IMR-90 (cell line): Measurements from ENCODE around the gene SLC17A9. TPM values are rescaled to one million over a fixed set of nuclear protein-coding genes. Genes with fewer than 3 reads are reported as not detected.

Source experiments
- ATAC-seq: fragments of 200-7000 bp; cut with Tn5 transposase; 2 replicates; pipeline ENCODE4 v1.9.1; 2020; ENCODE audit warnings: low read depth, mild to moderate bottlenecking, moderate library complexity
- BruUV-seq: library from RNA; stranded (reverse); fragments of 400-500 nt; replicated peaks from 2 replicates; lab custom pipeline; 2021; lab: Mats Ljungman, UMichigan
- CTCF ChIA-PET: fragments of 300-600 bp; formaldehyde crosslinking; extraction: SDS; loops from one replicate; lab custom pipeline; 2021; ENCODE audit warnings: antibody characterized with exemption; lab: Yijun Ruan, JAX
- POLR2A ChIA-PET: fragments of 300-600 bp; sonication (Branson Sonifier 250); formaldehyde crosslinking; loops from one replicate; lab custom pipeline; 2022; ENCODE audit warnings: antibody characterized with exemption; ENCODE audit not compliant: unreplicated experiment; lab: Charles Lee
- DNase-seq: peaks from one replicate; pipeline ENCODE4 v3.0.0; 2013
- H2AFZ ChIP-seq: replicated peaks from 2 replicates; pipeline ENCODE3; 2013; ENCODE audit warnings: low read length, mild to moderate bottlenecking; ENCODE audit not compliant: poor library complexity
- H2AK5ac ChIP-seq: 2 replicates; pipeline ENCODE4 v1.6.1; 2013; ENCODE audit warnings: low read depth, low read length, inconsistent platforms
- H2AK9ac ChIP-seq: replicated peaks from 2 replicates; pipeline ENCODE3; 2013; ENCODE audit warnings: mild to moderate bottlenecking, low read depth, low read length, moderate library complexity; ENCODE audit not compliant: poor library complexity
- H2BK120ac ChIP-seq: 2 replicates; pipeline ENCODE4 v1.6.1; 2013; ENCODE audit warnings: low read depth, low read length, inconsistent platforms
- H2BK15ac ChIP-seq: 3 replicates; pipeline ENCODE4 v1.6.1; 2013; ENCODE audit warnings: low read depth, low read length, inconsistent platforms
- H2BK20ac ChIP-seq: 2 replicates; pipeline ENCODE4 v1.6.1; 2013; ENCODE audit warnings: low read depth, mild to moderate bottlenecking, inconsistent platforms, low read length, moderate library complexity
- H2BK5ac ChIP-seq: 2 replicates; pipeline ENCODE4 v1.6.1; 2013; ENCODE audit warnings: mild to moderate bottlenecking, low read depth, low read length, inconsistent platforms; ENCODE audit not compliant: poor library complexity, severe bottlenecking
- H3K14ac ChIP-seq: replicated peaks from 2 replicates; pipeline ENCODE4 v1.6.1; 2013; ENCODE audit warnings: low read depth, low read length, inconsistent platforms
- H3K18ac ChIP-seq: 2 replicates; pipeline ENCODE4 v1.6.1; 2013; ENCODE audit warnings: low read depth, low read length, control low read depth
- H3K23ac ChIP-seq: 2 replicates; pipeline ENCODE4 v1.6.1; 2013; ENCODE audit warnings: low read depth, low read length, inconsistent platforms
- H3K27ac ChIP-seq: 2 replicates; pipeline ENCODE4 v1.5.1; 2013; ENCODE audit warnings: mild to moderate bottlenecking, control low read depth, low read length; ENCODE audit not compliant: insufficient read depth
- H3K27me3 ChIP-seq: 2 replicates; pipeline ENCODE4 v1.6.1; 2013; ENCODE audit warnings: low read length; ENCODE audit not compliant: control insufficient read depth, insufficient read depth
- H3K36me3 ChIP-seq: 2 replicates; pipeline ENCODE4 v1.6.1; 2013; ENCODE audit warnings: low read length, mixed read lengths; ENCODE audit not compliant: control insufficient read depth, insufficient read depth
- H3K4ac ChIP-seq: 2 replicates; pipeline ENCODE4 v1.6.1; 2013; ENCODE audit warnings: low read depth, low read length, inconsistent platforms
- H3K4me1 ChIP-seq: 2 replicates; pipeline ENCODE4 v1.6.1; 2013; ENCODE audit warnings: low read length, mixed read lengths; ENCODE audit not compliant: control insufficient read depth, insufficient read depth
- H3K4me2 ChIP-seq: 2 replicates; pipeline ENCODE4 v1.6.1; 2013; ENCODE audit warnings: low read depth, mild to moderate bottlenecking, control low read depth, low read length, moderate library complexity
- H3K4me3 ChIP-seq: 2 replicates; pipeline ENCODE4 v1.5.1; 2013; ENCODE audit warnings: low read depth, mild to moderate bottlenecking, control low read depth, low read length, moderate library complexity; ENCODE audit not compliant: insufficient read depth
- H3K56ac ChIP-seq: 2 replicates; pipeline ENCODE4 v1.6.1; 2013; ENCODE audit warnings: low read length, inconsistent platforms; ENCODE audit not compliant: insufficient read depth; ENCODE audit errors: extremely low read depth
- H3K79me1 ChIP-seq, 2 experiments: 2 replicates each; pipeline ENCODE4 v1.6.1; 2013; ENCODE audit warnings: low read length in 2 of 2, inconsistent platforms in 1 of 2, low read depth in 1 of 2
- H3K9ac ChIP-seq: 2 replicates; pipeline ENCODE4 v1.6.1; 2013; ENCODE audit warnings: low read depth, low read length, control low read depth
- H3K9me1 ChIP-seq: 2 replicates; pipeline ENCODE4 v1.6.1; 2013; ENCODE audit warnings: low read length, inconsistent platforms; ENCODE audit not compliant: insufficient read depth
- H3K9me3 ChIP-seq: 2 replicates; pipeline ENCODE4 v1.6.1; 2013; ENCODE audit warnings: low read length; ENCODE audit not compliant: control insufficient read depth, insufficient read depth
- H4K20me1 ChIP-seq: 2 replicates; pipeline ENCODE4 v1.6.1; 2013; ENCODE audit warnings: low read length, inconsistent platforms; ENCODE audit not compliant: insufficient read depth
- H4K5ac ChIP-seq: 2 replicates; pipeline ENCODE4 v1.6.1; 2013; ENCODE audit warnings: mild to moderate bottlenecking, low read depth, low read length, control low read depth
- H4K8ac ChIP-seq, 2 experiments: 2 replicates each; pipeline ENCODE4 v1.6.1; 2013; ENCODE audit warnings: low read depth in 2 of 2, low read length in 2 of 2, control low read depth in 1 of 2, inconsistent platforms in 1 of 2
- H4K91ac ChIP-seq: 2 replicates; pipeline ENCODE4 v1.6.1; 2013; ENCODE audit warnings: low read depth, low read length, inconsistent platforms; ENCODE audit not compliant: insufficient read depth
- BHLHE40 ChIP-seq: fragments of 150-350 bp; IDR thresholded peaks from 2 replicates; pipeline ENCODE4 v1.6.1; 2016; ENCODE audit warnings: mild to moderate bottlenecking, low read depth, low read length
- CEBPB ChIP-seq: IDR thresholded peaks from 2 replicates; pipeline ENCODE4 v1.6.1; 2012; ENCODE audit warnings: low read depth, low read length, improper control_type of control experiment
- CHD1 ChIP-seq: IDR thresholded peaks from 2 replicates; pipeline ENCODE4 v1.6.1; 2012; ENCODE audit warnings: low read depth, low read length, improper control_type of control experiment
- FOS ChIP-seq: fragments of 150-350 bp; IDR thresholded peaks from 2 replicates; pipeline ENCODE4 v1.6.1; 2016; ENCODE audit warnings: low read depth, low read length
- MAFK ChIP-seq: IDR thresholded peaks from 2 replicates; pipeline ENCODE4 v1.6.1; 2012; ENCODE audit warnings: low read depth, low read length, improper control_type of control experiment
- MAZ ChIP-seq: IDR thresholded peaks from 2 replicates; pipeline ENCODE4 v1.6.1; 2012; ENCODE audit warnings: low read depth, mild to moderate bottlenecking, low read length, improper control_type of control experiment, moderate library complexity, borderline replicate concordance
- MXI1 ChIP-seq: IDR thresholded peaks from 2 replicates; pipeline ENCODE4 v1.6.1; 2012; ENCODE audit warnings: low read depth, mild to moderate bottlenecking, low read length, moderate library complexity, borderline replicate concordance
- NFE2L2 ChIP-seq: fragments of 150-350 bp; IDR thresholded peaks from 2 replicates; pipeline ENCODE4 v1.6.1; 2016; ENCODE audit warnings: low read depth, mild to moderate bottlenecking, low read length
- POLR2A ChIP-seq: IDR thresholded peaks from 2 replicates; pipeline ENCODE4 v1.6.1; 2012; ENCODE audit warnings: mild to moderate bottlenecking, low read depth, low read length
- RAD21 ChIP-seq: IDR thresholded peaks from 2 replicates; pipeline ENCODE4 v1.6.1; 2012; ENCODE audit warnings: low read length, improper control_type of control experiment
- RCOR1 ChIP-seq: IDR thresholded peaks from 2 replicates; pipeline ENCODE4 v1.6.1; 2012; ENCODE audit warnings: mild to moderate bottlenecking, low read length, improper control_type of control experiment; ENCODE audit not compliant: insufficient replicate concordance
- RFX5 ChIP-seq: IDR thresholded peaks from 2 replicates; pipeline ENCODE4 v1.8.0; 2012; ENCODE audit warnings: low read depth, mild to moderate bottlenecking, low read length, moderate library complexity
- SMC3 ChIP-seq: fragments of 150-350 bp; IDR thresholded peaks from 2 replicates; pipeline ENCODE4 v1.6.1; 2016; ENCODE audit warnings: low read depth, mild to moderate bottlenecking, antibody characterized with exemption, low read length, moderate library complexity
- WGBS, 2 experiments: methylation state at CpG; one replicate each; pipeline versions ENCODE4 v1.1.5 to v1.1.7; 2013; ENCODE audit warnings: missing lambda C conversion rate in 2 of 2; ENCODE audit not compliant: insufficient read length in 1 of 2; ENCODE audit errors: extremely low coverage in 2 of 2; 5-methylcytosine and 5-hydroxymethylcytosine counted together
- dilution Hi-C: fragments of 300-500 bp; cut with HindIII; formaldehyde crosslinking; loops from one replicate; pipeline ENCODE4 v1.14.3; 2018; ENCODE audit warnings: low sequenced_read_pairs; ENCODE audit not compliant: unreplicated experiment
- in situ Hi-C: fragments of 300-500 bp; cut with MboI; formaldehyde crosslinking; loops from 3 replicates; pipeline ENCODE4 v1.14.3; 2019; ENCODE audit warnings: low sequenced_read_pairs, inconsistent platforms, mixed read lengths
- intact Hi-C: fragments of 100-400 bp; cut with micrococcal nuclease; formaldehyde crosslinking; loops from 2 replicates; pipeline ENCODE4 v1.10.0; 2022
- polyA plus RNA-seq, 3 experiments: library from polyadenylated mRNA; depleted of rRNA; stranded (reverse); fragments of >200 nt; gene quantifications; 2 replicates each; pipeline ENCODE4 v1.2.3, GENCODE V29; 2012; ENCODE audit warnings: low replicate concordance in 1 of 3
- total RNA-seq: library from RNA; depleted of rRNA; stranded (reverse); fragments of >200 nt; gene quantifications from 2 replicates; pipeline ENCODE4 v1.2.3, GENCODE V29; 2012
- TF ChIP-seq, protein P1 (sequence below): conservative IDR thresholded peaks from 2 replicates; pipeline ENCODE4 v1.5.1; 2012; ENCODE audit warnings: mild to moderate bottlenecking, low read depth, low read length, improper control_type of control experiment
- TF ChIP-seq, protein P2 (sequence below): fragments of 150-350 bp; IDR thresholded peaks from 2 replicates; pipeline ENCODE4 v1.6.1; 2017; ENCODE audit warnings: mild to moderate bottlenecking, antibody characterized with exemption, low read length, low read depth
- TF ChIP-seq, protein P3 (sequence below): fragments of 150-350 bp; IDR thresholded peaks from 2 replicates; pipeline ENCODE4 v1.6.1; 2016; ENCODE audit warnings: low read depth, mild to moderate bottlenecking, low read length, moderate library complexity, borderline replicate concordance

SLC17A9 gene
- total and polyA plus RNA-seq, 2 of the 4 experiments (the other 2 are of a cell fraction) = 2.2 to 14.4 TPM

DNA sequence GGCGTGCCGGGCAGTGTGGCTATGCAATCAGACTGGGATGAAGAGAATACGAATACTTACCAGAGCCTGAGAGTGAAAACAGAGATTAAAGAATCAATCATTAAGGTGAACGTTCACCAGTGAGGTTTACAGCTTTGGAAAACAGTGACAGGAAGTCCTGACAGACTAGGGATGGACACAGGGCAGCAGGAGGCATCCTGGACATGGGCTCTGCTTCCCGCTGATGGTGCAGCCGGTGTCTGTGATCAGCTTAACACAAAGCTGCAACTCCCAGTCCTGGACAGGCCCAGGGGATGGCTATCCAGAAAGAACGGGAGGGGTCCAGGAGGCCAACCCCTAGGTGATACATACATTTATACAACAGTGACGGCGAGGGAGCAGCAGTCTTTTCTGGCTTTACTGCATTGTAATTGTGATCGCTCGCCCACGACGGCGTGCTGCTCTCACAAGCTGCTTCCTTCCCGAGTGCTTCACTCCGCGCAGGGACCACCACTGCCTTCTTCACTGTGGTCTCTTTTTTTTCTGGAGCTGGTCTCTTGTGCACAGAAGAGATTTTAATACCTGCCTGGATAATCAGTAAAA, 46.9 kb upstream of the SLC17A9 start:
- CTCF ChIA-PET = no interaction called here
- H3K36me3 ChIP-seq = peaks cover 72% of the 10 kb centered on the region
- DNase-seq = no peak

More for the DNA sequence above, 46.9 kb upstream of the SLC17A9 start:
- Histone ChIP-seq H2BK5ac (no peak overlapping the region), H2BK15ac (no peak overlapping the region), H4K5ac (no peak overlapping the region), H2AFZ (no peak overlapping the region), H4K20me1 (peaks cover 77% of the 10 kb centered on the region), H2BK120ac (no peak overlapping the region), H4K91ac (no peak overlapping the region), H3K27me3 (no peaks in the 10 kb centered on the region), H3K18ac (no peak overlapping the region), H2AK9ac (no peak overlapping the region), H3K9me1 (peaks cover 21% of the 10 kb centered on the region), H3K23ac (no peak overlapping the region), H3K4me2 (no peak overlapping the region), H3K9me3 (no peaks in the 10 kb centered on the region), H3K4ac (no peak overlapping the region), H3K4me3 (no peak overlapping the region), H3K79me1 (peaks cover 31 to 88% of the 10 kb centered on the region in 2 experiments), H3K14ac (no peak overlapping the region), H3K56ac (no peak overlapping the region), H3K9ac (no peak overlapping the region), H2AK5ac (no peak overlapping the region), H4K8ac (no peak overlapping the region), H3K4me1 (peaks cover 28% of the 10 kb centered on the region), H2BK20ac (no peak overlapping the region), H3K27ac (no peak overlapping the region)
- in situ Hi-C loops (no loop called here), intact Hi-C loops (no loop called here), dilution Hi-C loops (no loop called here)
- POLR2A ChIA-PET = no interaction called here
- BruUV-seq = no TSS peak
- 85% methylated on average over 6 of the region's 17 CpGs; no CpG with 5 or more reads in 1 of the 2 experiments for WGBS, 2 experiments
- no peak for TF ChIP-seq CEBPB
- TF ChIP-seq RCOR1 = no peak
- TF ChIP-seq BHLHE40 = no peak
- TF ChIP-seq, protein P1, sequence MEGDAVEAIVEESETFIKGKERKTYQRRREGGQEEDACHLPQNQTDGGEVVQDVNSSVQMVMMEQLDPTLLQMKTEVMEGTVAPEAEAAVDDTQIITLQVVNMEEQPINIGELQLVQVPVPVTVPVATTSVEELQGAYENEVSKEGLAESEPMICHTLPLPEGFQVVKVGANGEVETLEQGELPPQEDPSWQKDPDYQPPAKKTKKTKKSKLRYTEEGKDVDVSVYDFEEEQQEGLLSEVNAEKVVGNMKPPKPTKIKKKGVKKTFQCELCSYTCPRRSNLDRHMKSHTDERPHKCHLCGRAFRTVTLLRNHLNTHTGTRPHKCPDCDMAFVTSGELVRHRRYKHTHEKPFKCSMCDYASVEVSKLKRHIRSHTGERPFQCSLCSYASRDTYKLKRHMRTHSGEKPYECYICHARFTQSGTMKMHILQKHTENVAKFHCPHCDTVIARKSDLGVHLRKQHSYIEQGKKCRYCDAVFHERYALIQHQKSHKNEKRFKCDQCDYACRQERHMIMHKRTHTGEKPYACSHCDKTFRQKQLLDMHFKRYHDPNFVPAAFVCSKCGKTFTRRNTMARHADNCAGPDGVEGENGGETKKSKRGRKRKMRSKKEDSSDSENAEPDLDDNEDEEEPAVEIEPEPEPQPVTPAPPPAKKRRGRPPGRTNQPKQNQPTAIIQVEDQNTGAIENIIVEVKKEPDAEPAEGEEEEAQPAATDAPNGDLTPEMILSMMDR = no peak
- no peak for TF ChIP-seq MAZ
- TF ChIP-seq MXI1 = no peak
- no peak for TF ChIP-seq CHD1
- no peak for TF ChIP-seq SMC3
- no peak for TF ChIP-seq RFX5
- TF ChIP-seq, protein P2, sequence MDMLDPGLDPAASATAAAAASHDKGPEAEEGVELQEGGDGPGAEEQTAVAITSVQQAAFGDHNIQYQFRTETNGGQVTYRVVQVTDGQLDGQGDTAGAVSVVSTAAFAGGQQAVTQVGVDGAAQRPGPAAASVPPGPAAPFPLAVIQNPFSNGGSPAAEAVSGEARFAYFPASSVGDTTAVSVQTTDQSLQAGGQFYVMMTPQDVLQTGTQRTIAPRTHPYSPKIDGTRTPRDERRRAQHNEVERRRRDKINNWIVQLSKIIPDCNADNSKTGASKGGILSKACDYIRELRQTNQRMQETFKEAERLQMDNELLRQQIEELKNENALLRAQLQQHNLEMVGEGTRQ = no peak
- TF ChIP-seq, protein P3, sequence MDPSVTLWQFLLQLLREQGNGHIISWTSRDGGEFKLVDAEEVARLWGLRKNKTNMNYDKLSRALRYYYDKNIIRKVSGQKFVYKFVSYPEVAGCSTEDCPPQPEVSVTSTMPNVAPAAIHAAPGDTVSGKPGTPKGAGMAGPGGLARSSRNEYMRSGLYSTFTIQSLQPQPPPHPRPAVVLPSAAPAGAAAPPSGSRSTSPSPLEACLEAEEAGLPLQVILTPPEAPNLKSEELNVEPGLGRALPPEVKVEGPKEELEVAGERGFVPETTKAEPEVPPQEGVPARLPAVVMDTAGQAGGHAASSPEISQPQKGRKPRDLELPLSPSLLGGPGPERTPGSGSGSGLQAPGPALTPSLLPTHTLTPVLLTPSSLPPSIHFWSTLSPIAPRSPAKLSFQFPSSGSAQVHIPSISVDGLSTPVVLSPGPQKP = no peak
- no peak for TF ChIP-seq RAD21
- no peak for TF ChIP-seq MAFK
- no peak for TF ChIP-seq FOS
- TF ChIP-seq NFE2L2 = no peak
- TF ChIP-seq POLR2A = no peak
- ATAC-seq = no peak
